Raji (cell line): Measurements from ENCODE around the gene PREX1.

ENCODE experiments used
- POLR2A ChIP-seq: IDR thresholded peaks from 2 replicates; pipeline ENCODE4 v1.6.1; 2011; ENCODE audit warnings: low read depth, low read length, control low read depth; ENCODE audit not compliant: insufficient read depth

The PREX1 gene

DNA sequence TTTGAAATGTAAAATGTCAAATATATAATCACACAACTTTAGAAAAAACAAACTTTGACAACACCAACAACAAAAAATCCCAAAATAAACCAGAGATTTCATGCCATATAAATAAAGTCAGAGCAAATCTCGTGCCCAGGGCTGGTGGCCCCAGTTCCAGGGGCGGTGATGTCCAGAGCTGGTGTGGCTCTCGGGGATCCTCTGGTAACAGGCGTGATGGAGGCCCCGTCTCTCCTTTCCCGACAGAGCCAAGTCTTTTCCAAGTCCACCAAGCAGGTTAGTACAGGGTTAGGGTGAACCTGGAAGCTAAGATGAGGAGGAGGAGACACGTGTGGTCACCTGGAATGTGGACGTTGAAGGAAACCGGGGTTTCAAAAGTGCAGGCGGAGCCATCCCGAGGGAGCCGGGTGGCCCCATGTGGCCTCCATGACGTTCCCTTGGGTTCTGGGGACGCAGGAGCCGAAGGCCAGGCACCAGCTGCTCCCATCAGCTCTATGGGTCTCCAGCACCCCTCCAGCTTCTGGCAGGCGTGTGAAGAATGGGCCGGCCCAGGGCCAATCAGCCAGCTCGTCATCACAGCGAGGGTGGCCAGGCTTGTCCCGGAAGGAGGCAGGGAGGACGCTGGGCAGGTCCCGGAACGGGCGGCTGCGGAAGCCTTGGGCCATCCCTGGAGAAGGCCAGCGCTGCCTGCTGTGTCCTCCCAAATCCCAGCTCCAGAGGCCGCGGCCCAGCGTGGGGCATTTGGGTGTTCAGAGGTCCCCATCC, 202.5 kb downstream of the PREX1 start:
- no peak for TF ChIP-seq POLR2A

GRCh38 chr20:48624315-48625020, 203.3 kb downstream of the PREX1 start:
- TF ChIP-seq POLR2A: no peak

GRCh38 chr20:48623906-48624265, 203.9 kb downstream of the PREX1 start:
- no peak for TF ChIP-seq POLR2A

GRCh38 chr20:48623176-48623905, 204.5 kb downstream of the PREX1 start:
- TF ChIP-seq POLR2A: no peak

DNA sequence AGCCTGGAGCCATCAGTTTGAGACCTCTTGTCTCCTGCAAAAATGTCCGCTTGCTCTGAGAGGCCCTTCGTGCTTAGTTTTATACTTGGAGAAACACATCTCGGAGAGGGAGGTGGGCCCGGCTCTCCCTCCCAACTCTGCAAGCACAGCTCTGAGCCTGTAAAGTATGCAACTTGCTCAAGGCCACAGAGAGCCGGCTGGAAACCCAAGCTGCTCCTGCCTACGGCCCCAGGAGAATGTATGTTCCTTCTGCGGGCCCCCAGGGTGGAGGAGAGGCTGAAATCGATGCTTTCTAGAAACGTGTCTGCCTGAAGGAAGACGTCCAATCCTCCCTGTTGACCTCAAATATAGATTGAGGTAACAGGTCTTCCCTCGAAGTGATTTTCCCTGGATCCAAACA, 205.4 kb downstream of the PREX1 start:
- TF ChIP-seq POLR2A: no peak

DNA sequence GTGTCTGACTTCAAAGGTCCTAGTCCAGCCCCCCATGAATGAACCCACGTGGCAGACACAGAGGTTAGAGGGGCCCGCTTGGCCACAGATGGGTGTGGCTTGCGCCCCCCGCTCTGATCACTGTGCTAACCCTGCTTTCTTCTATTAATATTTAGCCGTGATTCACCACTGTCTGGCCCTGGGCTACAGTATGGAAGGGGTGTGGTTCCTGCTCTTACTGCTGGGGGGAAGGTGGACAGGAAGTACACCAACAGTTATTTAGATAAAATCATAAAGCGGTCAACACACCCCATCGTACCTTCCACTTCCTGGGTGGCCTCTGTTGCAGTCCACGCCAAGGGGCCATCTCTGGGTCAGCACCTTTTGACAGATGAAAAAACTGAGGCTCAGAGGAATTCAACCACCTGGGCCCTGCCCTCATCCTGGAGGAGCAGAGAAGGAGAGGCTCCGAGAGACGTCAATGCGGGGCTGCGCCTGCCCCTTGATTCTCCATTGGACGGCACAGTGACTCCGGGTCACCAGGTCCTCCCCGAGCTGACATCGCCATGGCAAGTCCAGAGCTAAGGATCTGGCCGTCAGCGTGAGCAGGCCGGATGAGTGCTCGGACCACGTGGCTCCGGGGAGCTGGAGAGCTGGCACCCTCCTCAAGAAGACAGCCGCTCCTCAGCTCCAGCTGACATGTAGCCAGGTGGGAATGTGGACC, 206.3 kb downstream of the PREX1 start:
- TF ChIP-seq POLR2A: no peak

GRCh38 chr20:48620507-48621375, 207.1 kb downstream of the PREX1 start:
- no peak for TF ChIP-seq POLR2A

- no peak for TF ChIP-seq POLR2A
These were observed 207.7 kb downstream of the PREX1 start for GRCh38 chr20:48620154-48620506.

DNA sequence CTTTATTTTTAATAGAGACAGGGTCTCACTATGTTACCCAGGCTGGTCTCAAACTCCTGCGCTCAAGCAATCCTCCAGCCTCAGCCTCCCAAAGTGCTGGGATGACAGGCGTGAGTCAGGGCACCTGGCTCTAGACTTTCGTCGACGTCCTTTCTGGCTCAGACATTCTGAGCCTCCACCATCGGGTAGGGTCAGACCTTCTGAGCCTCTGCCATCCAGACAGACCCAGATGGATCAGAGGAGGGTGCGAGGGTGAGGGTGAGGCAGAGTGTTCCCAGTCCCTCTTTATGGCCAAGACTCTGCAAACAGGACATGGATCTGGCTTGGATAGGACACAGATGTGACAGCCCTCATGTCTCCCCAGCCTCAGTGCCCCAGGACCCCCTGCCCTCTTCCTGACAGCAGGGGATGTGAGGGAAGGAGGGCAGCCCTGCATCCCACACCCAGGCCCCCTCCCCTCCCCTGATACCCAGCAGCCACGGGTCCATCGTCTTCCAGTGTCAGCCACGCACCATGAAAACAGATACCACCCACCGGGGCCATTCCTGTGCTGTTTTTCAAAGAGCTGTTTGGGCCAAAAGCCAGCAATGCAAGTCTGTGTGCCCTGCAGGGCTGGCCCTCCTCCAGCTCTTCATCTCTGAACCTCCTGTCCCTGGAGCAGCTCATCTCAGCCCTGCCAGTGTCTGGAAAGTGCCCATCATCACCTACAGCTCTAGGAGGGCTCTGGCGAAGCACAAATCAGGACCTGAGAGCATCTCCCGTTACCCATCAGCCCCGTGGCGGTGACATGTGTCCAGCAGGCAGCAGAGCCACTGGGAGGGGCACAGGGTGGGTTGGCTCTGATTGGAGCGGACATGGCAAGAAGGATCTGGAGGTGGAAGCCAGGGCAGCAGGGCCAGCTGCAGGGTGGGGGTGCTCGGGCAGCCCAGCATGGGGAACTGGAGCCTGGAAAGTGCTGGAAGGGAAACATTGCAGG, 208.4 kb downstream of the PREX1 start:
- no peak for TF ChIP-seq POLR2A

DNA sequence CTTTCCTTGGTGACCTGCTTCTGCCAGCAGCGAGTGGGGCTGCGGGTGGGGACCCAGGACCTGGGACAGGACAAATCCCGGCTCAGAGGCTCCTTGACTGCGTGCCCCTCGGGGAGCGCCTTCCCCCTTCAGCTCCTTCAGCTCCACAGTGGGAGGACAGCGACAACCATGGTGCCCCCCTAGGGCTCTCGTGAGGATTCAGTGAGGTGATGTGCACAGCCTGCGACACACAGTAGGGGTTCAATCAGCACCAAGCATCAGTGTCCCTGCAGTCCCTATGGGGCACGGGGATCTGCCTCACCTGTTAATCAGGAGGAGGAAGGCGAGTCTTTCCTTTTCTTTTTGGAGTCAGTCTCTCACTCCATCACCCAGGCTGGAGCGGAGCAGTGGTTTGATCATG, 209.2 kb downstream of the PREX1 start:
- TF ChIP-seq POLR2A: no peak

DNA sequence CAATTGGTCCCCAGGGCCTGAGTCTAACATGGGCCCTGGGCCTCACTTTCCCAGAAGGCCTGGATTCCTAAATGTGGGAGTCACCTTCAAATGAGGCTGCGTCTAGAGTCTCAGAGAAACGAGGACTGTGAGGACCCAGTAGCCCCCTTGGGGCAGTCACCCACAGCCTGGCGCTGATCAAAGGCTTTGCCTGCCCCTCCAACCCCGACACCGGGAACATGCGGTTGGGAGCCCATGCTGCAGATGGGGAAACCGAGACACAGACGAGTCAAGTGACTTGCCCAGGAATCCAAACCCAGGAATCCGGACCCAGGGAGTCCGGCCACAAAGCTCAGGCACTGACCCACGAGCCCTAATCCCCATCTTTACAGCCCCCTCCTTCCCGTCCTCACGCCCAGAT, 209.7 kb downstream of the PREX1 start:
- no peak for TF ChIP-seq POLR2A

GRCh38 chr20:48617481-48617880, 210.3 kb downstream of the PREX1 start:
- TF ChIP-seq POLR2A: no peak

- no peak for TF ChIP-seq POLR2A
These were observed 211.3 kb downstream of the PREX1 start for GRCh38 chr20:48616481-48616880.
